ENCODE measurements around the gene GLIS1. TPM values are rescaled to one million over a fixed set of nuclear protein-coding genes. Genes with fewer than 3 reads are reported as not detected.

Gene GLIS1
- total RNA-seq, 1 donor from 2014 or later, result not detected

GRCh38 chr1:53686091-53686964, 52.6 kb downstream of the GLIS1 start:
- DNase-seq (ENCODE audit: low spot score), result no peak
- Mint-ChIP-seq H3K27ac (ENCODE audit: unreplicated experiment) (peak overlapping the region; percentile 68), H3K36me3 (ENCODE audit: low read depth, unreplicated experiment) (peaks cover 4% of the 10 kb centered on the region), H3K9me3 (ENCODE audit: unreplicated experiment) (no peaks in the 10 kb centered on the region), H3K27me3 (ENCODE audit: unreplicated experiment) (peaks cover 15% of the 10 kb centered on the region), H3K4me3 (ENCODE audit: unreplicated experiment) (peak overlapping the region; percentile 75), H3K4me1 (ENCODE audit: unreplicated experiment) (peaks cover 42% of the 10 kb centered on the region)
- no peak for TF ChIP-seq CTCF (IDR thresholded peaks at IDR 0.05; ENCODE audit: unreplicated experiment)

DNA sequence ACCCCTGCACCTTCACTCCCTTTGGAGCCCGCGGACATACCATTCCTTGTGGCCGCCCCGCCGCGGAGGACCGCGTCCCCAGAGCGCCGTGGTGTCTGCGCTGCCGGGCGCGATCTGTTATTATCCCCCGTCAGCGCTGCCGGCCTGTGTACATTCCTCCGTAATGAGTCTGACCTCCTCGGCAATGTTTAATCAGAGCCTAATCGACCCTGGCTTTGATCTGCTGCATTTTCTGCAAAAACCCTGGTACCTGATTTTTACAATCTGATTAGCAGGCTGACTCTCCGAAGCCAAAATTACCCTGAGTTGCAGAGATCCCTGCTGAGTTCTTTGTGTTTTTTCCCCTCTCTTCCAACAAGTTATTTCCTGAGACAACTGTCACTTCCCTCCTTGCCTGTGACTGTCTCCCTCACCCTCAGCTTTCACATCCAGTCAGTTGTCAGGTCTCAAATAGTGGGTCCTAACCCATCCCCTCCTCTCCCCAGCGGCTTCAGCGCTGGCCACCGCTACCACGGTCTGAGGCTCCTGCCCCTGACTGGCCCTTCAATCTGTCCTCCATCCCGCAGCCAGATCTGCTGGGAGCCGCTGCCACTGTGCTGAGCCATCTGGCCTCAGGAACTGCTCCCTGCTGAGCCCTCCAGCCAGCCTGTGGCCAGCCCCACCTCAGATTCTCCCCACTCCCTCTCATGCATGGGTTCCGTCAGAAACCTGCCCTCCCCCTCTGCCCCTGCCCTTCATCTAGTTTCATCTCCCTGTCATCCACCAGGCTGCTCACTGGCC, 53.5 kb downstream of the GLIS1 start:
- H3K36me3 Mint-ChIP-seq (ENCODE audit: low read depth, unreplicated experiment), result peaks cover 4% of the 10 kb centered on the region
- peaks cover 15% of the 10 kb centered on the region for H3K27me3 Mint-ChIP-seq (ENCODE audit: unreplicated experiment)
- peak; percentile 25 for DNase-seq (ENCODE audit: low spot score)
- no peak for TF ChIP-seq CTCF (IDR thresholded peaks at IDR 0.05; ENCODE audit: unreplicated experiment)
- H3K9me3 Mint-ChIP-seq (ENCODE audit: unreplicated experiment), result no peaks in the 10 kb centered on the region
- peaks cover 42% of the 10 kb centered on the region for H3K4me1 Mint-ChIP-seq (ENCODE audit: unreplicated experiment)
- no peak overlapping the region for H3K27ac Mint-ChIP-seq (ENCODE audit: unreplicated experiment)
- H3K4me3 Mint-ChIP-seq (ENCODE audit: unreplicated experiment), result peak overlapping the region; percentile 75

DNA sequence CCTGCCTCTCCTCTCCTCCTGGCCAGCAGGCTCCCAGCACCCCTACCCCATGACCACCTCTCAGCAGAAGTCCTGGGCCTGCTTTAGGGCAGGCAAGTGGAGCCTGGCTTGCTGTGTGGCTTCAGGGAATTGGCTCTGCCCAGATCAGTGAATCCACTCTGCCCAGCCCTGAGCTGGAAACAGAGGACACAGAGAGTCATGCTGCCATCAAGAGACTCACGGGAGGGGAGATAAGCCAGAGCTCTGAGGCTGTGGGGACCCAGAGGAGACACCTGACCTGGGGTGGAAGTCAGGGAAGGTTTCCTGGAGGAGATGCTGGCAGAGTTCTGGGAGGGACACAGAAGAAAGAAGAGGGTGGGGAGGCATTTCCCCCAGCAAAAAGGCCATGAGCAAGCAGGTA, 54.2 kb downstream of the GLIS1 start:
- H3K36me3 Mint-ChIP-seq (ENCODE audit: low read depth, unreplicated experiment), result peaks cover 4% of the 10 kb centered on the region
- no peaks in the 10 kb centered on the region for H3K9me3 Mint-ChIP-seq (ENCODE audit: unreplicated experiment)
- peaks cover 15% of the 10 kb centered on the region for H3K27me3 Mint-ChIP-seq (ENCODE audit: unreplicated experiment)
- no peak for DNase-seq (ENCODE audit: low spot score)
- H3K4me1 Mint-ChIP-seq (ENCODE audit: unreplicated experiment), result peaks cover 42% of the 10 kb centered on the region
- no peak overlapping the region for H3K27ac Mint-ChIP-seq (ENCODE audit: unreplicated experiment)
- TF ChIP-seq CTCF (IDR thresholded peaks at IDR 0.05; ENCODE audit: unreplicated experiment), result no peak
- no peak overlapping the region for H3K4me3 Mint-ChIP-seq (ENCODE audit: unreplicated experiment)

- Mint-ChIP-seq H3K9me3 (ENCODE audit: unreplicated experiment) (no peaks in the 10 kb centered on the region), H3K36me3 (ENCODE audit: low read depth, unreplicated experiment) (peaks cover 4% of the 10 kb centered on the region), H3K27me3 (ENCODE audit: unreplicated experiment) (peaks cover 15% of the 10 kb centered on the region), H3K27ac (ENCODE audit: unreplicated experiment) (no peak overlapping the region), H3K4me3 (ENCODE audit: unreplicated experiment) (no peak overlapping the region), H3K4me1 (ENCODE audit: unreplicated experiment) (peaks cover 42% of the 10 kb centered on the region)
- no peak for TF ChIP-seq CTCF (IDR thresholded peaks at IDR 0.05; ENCODE audit: unreplicated experiment)
- no peak for DNase-seq (ENCODE audit: low spot score)
These were observed 54.8 kb downstream of the GLIS1 start for GRCh38 chr1:53683986-53684740.
